OCI-LY3 (cell line): ENCODE measurements around the gene RBM45.

Experiments used
- H2AFZ ChIP-seq: fragments of 200-600, 300-600 bp; shearing (Covaris generic); 2 replicates; pipeline ENCODE4 v1.6.0; 2014; ENCODE audit warnings: antibody characterized with exemption, low read depth, low read length
- H3K27ac ChIP-seq: fragments of 200-600, 300-600 bp; sonication (generic); 2 replicates; pipeline ENCODE4 v1.5.1; 2014; ENCODE audit warnings: mild to moderate bottlenecking, low read length, moderate library complexity, mixed read lengths
- H3K27me3 ChIP-seq: fragments of 200-600, 300-600 bp; sonication (generic); 2 replicates; pipeline ENCODE4 v1.6.1; 2014; ENCODE audit warnings: low read depth, low read length, mixed read lengths
- H3K36me3 ChIP-seq: fragments of 200-600, 300-600 bp; sonication (generic); replicated peaks from 2 replicates; pipeline ENCODE3; 2014; ENCODE audit warnings: low read depth, low read length, mixed read lengths
- H3K4me1 ChIP-seq: fragments of 300-600, 200-600 bp; sonication (generic); 2 replicates; pipeline ENCODE4 v1.6.1; 2014; ENCODE audit warnings: low read length, mixed read lengths
- H3K4me2 ChIP-seq: fragments of 200-600, 300-600 bp; sonication (generic); 2 replicates; pipeline ENCODE4 v1.6.1; 2014; ENCODE audit warnings: low read length, mixed read lengths
- H3K4me3 ChIP-seq: fragments of 300-600, 200-600 bp; sonication (generic); 2 replicates; pipeline ENCODE4 v1.5.1; 2014; ENCODE audit warnings: antibody characterized with exemption, mild to moderate bottlenecking, low read length, moderate library complexity
- H3K79me2 ChIP-seq: fragments of 300-600, 200-600 bp; shearing (Covaris generic); 2 replicates; pipeline ENCODE4 v1.6.1; 2014; ENCODE audit warnings: mild to moderate bottlenecking, low read length, mixed read lengths
- H3K9ac ChIP-seq: fragments of 300-600, 200-600 bp; shearing (Covaris generic); 2 replicates; pipeline ENCODE4 v1.6.0; 2014; ENCODE audit warnings: mild to moderate bottlenecking, low read length, moderate library complexity
- H3K9me3 ChIP-seq: fragments of 200-600, 300-600 bp; shearing (Covaris generic); 2 replicates; pipeline ENCODE4 v1.6.1; 2014; ENCODE audit warnings: low read length, mixed read lengths; ENCODE audit not compliant: insufficient read depth
- H4K20me1 ChIP-seq: fragments of 200-600, 300-600 bp; sonication (generic); 2 replicates; pipeline ENCODE4 v1.6.1; 2016; ENCODE audit warnings: low read length, mixed read lengths; ENCODE audit not compliant: insufficient read depth
- EZH2phosphoT487 ChIP-seq: fragments of 200-600 bp; shearing (Covaris generic); IDR thresholded peaks from 2 replicates; pipeline ENCODE4 v1.6.1; 2018; ENCODE audit warnings: antibody characterized with exemption, mixed run types, low read depth
- TF ChIP-seq, protein P1 (sequence below): fragments of 200-600, 300-600 bp; sonication (generic); IDR thresholded peaks from 2 replicates; pipeline ENCODE4 v1.5.1; 2014; ENCODE audit warnings: antibody characterized with exemption, low read length, low read depth

The RBM45 gene

DNA sequence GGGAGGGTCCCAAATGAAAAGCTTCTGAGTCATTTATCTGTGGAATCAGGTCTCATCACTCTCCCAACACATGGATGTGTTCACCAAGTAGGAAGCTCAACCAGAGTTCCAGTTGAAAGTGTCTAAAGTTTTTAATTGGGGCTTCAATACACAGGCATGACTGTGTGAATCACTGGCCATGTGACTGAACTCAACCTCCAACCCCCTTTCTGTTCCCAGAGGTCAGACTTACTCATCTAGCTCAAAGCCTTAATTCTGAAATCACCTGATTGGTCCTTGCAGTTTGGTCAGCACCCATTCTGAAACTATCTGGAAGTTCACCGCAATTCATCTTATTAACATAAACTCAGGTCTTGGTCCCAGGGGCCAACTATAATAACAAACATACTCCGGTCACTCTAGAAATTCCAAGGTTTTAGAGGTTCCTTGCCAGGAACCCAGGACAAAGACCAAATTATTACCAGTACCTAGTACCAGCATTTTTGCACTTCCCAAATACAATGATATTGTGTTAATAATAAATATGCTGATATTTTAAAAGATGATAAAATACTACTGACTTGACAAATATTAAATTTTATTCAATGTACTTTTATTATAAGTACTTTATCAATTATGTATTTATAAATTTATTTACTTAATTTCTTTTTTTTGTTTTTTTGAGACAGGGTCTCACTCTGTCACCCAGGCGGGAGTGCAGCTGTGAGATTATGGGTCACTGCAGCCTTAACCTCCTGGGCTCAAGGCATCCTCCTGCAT, 10.7 kb upstream of the RBM45 start:
- Histone ChIP-seq H3K4me3 (no peak overlapping the region), H3K27me3 (no peaks in the 10 kb centered on the region), H3K9ac (no peak overlapping the region), H4K20me1 (no peaks in the 10 kb centered on the region), H3K27ac (no peak overlapping the region), H3K4me2 (no peak overlapping the region), H3K9me3 (no peaks in the 10 kb centered on the region), H3K4me1 (no peaks in the 10 kb centered on the region), H3K36me3 (no peaks in the 10 kb centered on the region), H2AFZ (no peak overlapping the region), H3K79me2 (no peaks in the 10 kb centered on the region)
- TF ChIP-seq, protein P1, sequence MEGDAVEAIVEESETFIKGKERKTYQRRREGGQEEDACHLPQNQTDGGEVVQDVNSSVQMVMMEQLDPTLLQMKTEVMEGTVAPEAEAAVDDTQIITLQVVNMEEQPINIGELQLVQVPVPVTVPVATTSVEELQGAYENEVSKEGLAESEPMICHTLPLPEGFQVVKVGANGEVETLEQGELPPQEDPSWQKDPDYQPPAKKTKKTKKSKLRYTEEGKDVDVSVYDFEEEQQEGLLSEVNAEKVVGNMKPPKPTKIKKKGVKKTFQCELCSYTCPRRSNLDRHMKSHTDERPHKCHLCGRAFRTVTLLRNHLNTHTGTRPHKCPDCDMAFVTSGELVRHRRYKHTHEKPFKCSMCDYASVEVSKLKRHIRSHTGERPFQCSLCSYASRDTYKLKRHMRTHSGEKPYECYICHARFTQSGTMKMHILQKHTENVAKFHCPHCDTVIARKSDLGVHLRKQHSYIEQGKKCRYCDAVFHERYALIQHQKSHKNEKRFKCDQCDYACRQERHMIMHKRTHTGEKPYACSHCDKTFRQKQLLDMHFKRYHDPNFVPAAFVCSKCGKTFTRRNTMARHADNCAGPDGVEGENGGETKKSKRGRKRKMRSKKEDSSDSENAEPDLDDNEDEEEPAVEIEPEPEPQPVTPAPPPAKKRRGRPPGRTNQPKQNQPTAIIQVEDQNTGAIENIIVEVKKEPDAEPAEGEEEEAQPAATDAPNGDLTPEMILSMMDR = no peak
- TF ChIP-seq EZH2phosphoT487 = no peak

DNA sequence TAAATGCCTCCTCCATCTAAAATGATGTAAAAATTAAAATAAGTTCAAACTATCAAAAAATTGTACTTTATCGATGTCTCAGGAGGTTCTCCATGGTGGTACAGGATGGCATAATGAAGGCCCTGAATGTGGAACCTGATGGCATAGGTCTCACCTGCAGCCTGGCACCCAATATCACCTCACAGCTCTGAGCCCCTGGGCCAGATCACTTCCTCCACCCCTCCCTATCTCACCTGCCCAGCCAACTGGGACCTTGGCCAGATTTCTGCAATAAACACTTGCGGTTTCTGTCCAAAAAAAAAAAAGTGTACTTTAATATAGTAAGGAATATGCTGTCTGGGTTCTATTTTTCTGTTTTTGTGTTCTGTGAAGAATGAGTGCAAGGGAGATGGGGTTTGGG, 6.7 kb upstream of the RBM45 start:
- no peak for TF ChIP-seq EZH2phosphoT487
- TF ChIP-seq, protein P1 = no peak
- Histone ChIP-seq H3K4me1 (no peaks in the 10 kb centered on the region), H3K27ac (no peak overlapping the region), H3K36me3 (no peaks in the 10 kb centered on the region), H3K4me2 (no peak overlapping the region), H2AFZ (no peak overlapping the region), H3K79me2 (no peaks in the 10 kb centered on the region), H3K27me3 (no peaks in the 10 kb centered on the region), H3K9me3 (no peaks in the 10 kb centered on the region), H3K9ac (no peak overlapping the region), H4K20me1 (no peaks in the 10 kb centered on the region), H3K4me3 (no peak overlapping the region)

DNA sequence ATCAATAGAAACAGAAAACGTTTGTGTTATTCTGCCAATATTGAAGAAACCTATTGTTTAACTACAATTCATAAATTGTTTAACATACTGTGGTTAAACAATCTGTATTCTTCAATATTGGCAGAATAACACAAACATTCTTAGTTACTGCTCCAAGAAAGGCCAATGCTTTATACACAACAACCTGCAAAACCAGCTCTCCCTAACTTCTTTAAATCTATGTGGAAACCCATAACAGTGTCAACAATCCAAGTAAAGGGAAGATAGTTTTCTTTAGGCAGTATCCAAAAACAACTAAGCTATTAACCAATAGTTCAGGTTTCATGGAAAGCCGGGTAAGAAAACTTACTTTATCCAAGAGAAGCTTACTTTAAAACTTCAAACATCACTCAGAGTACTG, 6.2 kb upstream of the RBM45 start:
- Histone ChIP-seq H3K27ac (no peak overlapping the region), H2AFZ (no peak overlapping the region), H3K9ac (no peak overlapping the region), H3K9me3 (no peaks in the 10 kb centered on the region), H3K4me1 (no peaks in the 10 kb centered on the region), H3K4me2 (no peak overlapping the region), H3K36me3 (no peaks in the 10 kb centered on the region), H3K79me2 (no peaks in the 10 kb centered on the region), H4K20me1 (no peaks in the 10 kb centered on the region), H3K4me3 (no peak overlapping the region), H3K27me3 (no peaks in the 10 kb centered on the region)
- TF ChIP-seq, protein P1 = no peak
- TF ChIP-seq EZH2phosphoT487 = no peak

DNA sequence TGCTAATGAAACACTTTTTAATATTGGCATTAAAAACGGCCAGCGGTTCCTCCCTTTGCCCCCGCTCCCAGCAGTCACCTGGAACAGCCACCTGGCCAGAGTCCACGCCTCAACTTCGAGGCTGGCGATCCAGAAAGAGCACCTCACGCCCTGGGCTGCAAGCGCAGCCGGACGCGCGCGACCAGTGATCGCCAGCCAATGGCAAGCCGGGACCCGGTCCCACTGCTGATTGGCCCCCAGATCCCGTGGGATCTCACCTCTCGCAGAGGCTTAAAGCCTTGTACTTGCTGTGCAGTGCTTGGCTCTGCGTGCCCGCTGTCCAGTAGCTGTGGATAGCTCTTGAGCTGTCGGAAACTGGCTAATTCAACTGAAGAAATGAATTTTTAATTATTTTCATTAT, 4.1 kb upstream of the RBM45 start:
- Histone ChIP-seq H3K9ac (no peak overlapping the region), H3K4me2 (no peak overlapping the region), H3K4me3 (no peak overlapping the region), H2AFZ (no peak overlapping the region), H3K9me3 (no peaks in the 10 kb centered on the region), H3K79me2 (peaks cover 9% of the 10 kb centered on the region), H3K4me1 (peaks cover 3% of the 10 kb centered on the region; the same call in 1 of the 2 replicates), H3K27ac (no peak overlapping the region), H3K27me3 (no peaks in the 10 kb centered on the region), H3K36me3 (no peaks in the 10 kb centered on the region), H4K20me1 (no peaks in the 10 kb centered on the region)
- TF ChIP-seq, protein P1 = no peak
- no peak for TF ChIP-seq EZH2phosphoT487
